Astrocyte (in vitro differentiated cells and primary cell): ENCODE measurements around the gene CD163L1. TPM values are rescaled to one million over a fixed set of nuclear protein-coding genes. Genes with fewer than 3 reads are reported as not detected.

Experiments
- DNase-seq: peaks from one replicate; pipeline ENCODE4 v3.0.0-alpha.2; 2010; ENCODE audit warnings: low read depth
- FAIRE-seq: peaks from 2 replicates; lab custom pipeline; 2011; peaks lifted over from hg19 to GRCh38; lab: Jason Lieb, UNC
- H2AFZ ChIP-seq: 2 replicates; pipeline ENCODE4 v1.6.0; 2012; ENCODE audit warnings: low read depth, low read length, inconsistent platforms
- H3K27ac ChIP-seq: 2 replicates; pipeline ENCODE4 v1.5.1; 2011; ENCODE audit warnings: low read depth, low read length, inconsistent platforms
- H3K27me3 ChIP-seq: 2 replicates; pipeline ENCODE4 v1.6.0; 2011; ENCODE audit warnings: low read length, inconsistent platforms; ENCODE audit not compliant: insufficient read depth
- H3K36me3 ChIP-seq: 2 replicates; pipeline ENCODE4 v1.5.1; 2011; ENCODE audit warnings: low read length, inconsistent platforms; ENCODE audit not compliant: insufficient read depth
- H3K4me1 ChIP-seq: 2 replicates; pipeline ENCODE4 v1.5.1; 2011; ENCODE audit warnings: low read length, inconsistent platforms; ENCODE audit not compliant: insufficient read depth
- H3K4me2 ChIP-seq: 2 replicates; pipeline ENCODE4 v1.6.0; 2012; ENCODE audit warnings: low read length, inconsistent platforms
- H3K4me3 ChIP-seq: 2 replicates; pipeline ENCODE4 v1.5.1; 2011; ENCODE audit warnings: low read depth, mild to moderate bottlenecking, low read length, inconsistent platforms; ENCODE audit not compliant: insufficient read depth
- H3K79me2 ChIP-seq: 2 replicates; pipeline ENCODE4 v1.6.0; 2012; ENCODE audit warnings: mild to moderate bottlenecking, low read length, inconsistent platforms; ENCODE audit not compliant: insufficient read depth
- H3K9ac ChIP-seq: 2 replicates; pipeline ENCODE4 v1.6.0; 2012; ENCODE audit warnings: mild to moderate bottlenecking, low read length, inconsistent platforms
- H3K9me3 ChIP-seq: 2 replicates; pipeline ENCODE4 v1.5.1; 2012; ENCODE audit warnings: low read depth, mild to moderate bottlenecking, low read length, inconsistent platforms; ENCODE audit not compliant: insufficient read depth
- H4K20me1 ChIP-seq: 2 replicates; pipeline ENCODE4 v1.6.0; 2012; ENCODE audit warnings: low read length, inconsistent platforms; ENCODE audit not compliant: insufficient read depth
- H3K27ac Mint-ChIP-seq: one replicate; pipeline ENCODE4 v1.8.0; 2021; ENCODE audit warnings: mild to moderate bottlenecking, mixed read lengths; ENCODE audit not compliant: unreplicated experiment
- H3K27me3 Mint-ChIP-seq: one replicate; pipeline ENCODE4 v1.8.0; 2021; ENCODE audit warnings: low read depth, mixed read lengths; ENCODE audit not compliant: unreplicated experiment
- H3K36me3 Mint-ChIP-seq: one replicate; pipeline ENCODE4 v1.8.0; 2021; ENCODE audit warnings: low read depth, mixed read lengths; ENCODE audit not compliant: unreplicated experiment
- H3K4me1 Mint-ChIP-seq: one replicate; pipeline ENCODE4 v1.8.0; 2021; ENCODE audit warnings: low read depth, mixed read lengths; ENCODE audit not compliant: unreplicated experiment
- H3K4me3 Mint-ChIP-seq: one replicate; pipeline ENCODE4 v1.8.0; 2021; ENCODE audit warnings: mild to moderate bottlenecking, moderate library complexity, mixed read lengths; ENCODE audit not compliant: unreplicated experiment
- H3K9me3 Mint-ChIP-seq: one replicate; pipeline ENCODE4 v1.8.0; 2021; ENCODE audit warnings: mild to moderate bottlenecking, mixed read lengths; ENCODE audit not compliant: unreplicated experiment
- EZH2 ChIP-seq: IDR thresholded peaks from 2 replicates; pipeline ENCODE4 v1.6.1; 2012; ENCODE audit warnings: mild to moderate bottlenecking, low read length, inconsistent platforms; ENCODE audit not compliant: insufficient read depth
- total RNA-seq: library from RNA; stranded (reverse); gene quantifications from 2 replicates; pipeline ENCODE4 v1.2.1, GENCODE V29; 2021
- TF ChIP-seq, protein P1 (sequence below): IDR thresholded peaks from 2 replicates; pipeline ENCODE4 v1.5.1; 2011; ENCODE audit warnings: low read depth, mild to moderate bottlenecking, inconsistent platforms, low read length, moderate library complexity; ENCODE audit not compliant: insufficient read depth

Gene CD163L1
- total RNA-seq, 1 donor from 2014 or later, result 1.3 TPM

DNA sequence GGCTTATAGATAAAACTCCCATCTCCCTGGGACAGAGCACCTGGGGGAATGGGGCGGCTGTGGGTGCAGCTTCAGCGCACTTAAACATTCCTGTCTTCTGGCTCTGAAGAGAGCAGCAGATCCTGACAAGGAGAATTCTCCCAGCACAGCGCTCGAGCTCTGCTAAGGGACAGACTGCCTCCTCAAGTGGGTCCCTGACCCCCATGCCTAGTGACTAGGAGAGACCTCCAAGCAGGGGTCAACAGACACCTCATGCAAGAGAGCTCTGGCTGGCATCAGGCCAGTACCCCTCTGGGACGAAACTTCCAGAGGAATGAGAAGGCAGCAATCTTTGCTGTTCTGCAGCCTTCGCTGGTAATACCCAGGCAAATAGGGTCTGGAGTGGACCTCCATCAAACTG lies 28.1 kb upstream of the CD163L1 start:
- Histone ChIP-seq H3K4me2 (no peak overlapping the region), H3K9ac (no peak overlapping the region)
- no peak overlapping the region for H3K4me3 Mint-ChIP-seq

GRCh38 chr12:7460375-7461259 lies 16.7 kb upstream of the CD163L1 start:
- Mint-ChIP-seq H3K27ac (no peak overlapping the region), H3K4me3 (no peak overlapping the region), H3K27me3 (no peaks in the 10 kb centered on the region), H3K4me1 (no peaks in the 10 kb centered on the region), H3K36me3 (no peaks in the 10 kb centered on the region), H3K9me3 (peaks cover 1% of the 10 kb centered on the region)
- TF ChIP-seq, protein P1, sequence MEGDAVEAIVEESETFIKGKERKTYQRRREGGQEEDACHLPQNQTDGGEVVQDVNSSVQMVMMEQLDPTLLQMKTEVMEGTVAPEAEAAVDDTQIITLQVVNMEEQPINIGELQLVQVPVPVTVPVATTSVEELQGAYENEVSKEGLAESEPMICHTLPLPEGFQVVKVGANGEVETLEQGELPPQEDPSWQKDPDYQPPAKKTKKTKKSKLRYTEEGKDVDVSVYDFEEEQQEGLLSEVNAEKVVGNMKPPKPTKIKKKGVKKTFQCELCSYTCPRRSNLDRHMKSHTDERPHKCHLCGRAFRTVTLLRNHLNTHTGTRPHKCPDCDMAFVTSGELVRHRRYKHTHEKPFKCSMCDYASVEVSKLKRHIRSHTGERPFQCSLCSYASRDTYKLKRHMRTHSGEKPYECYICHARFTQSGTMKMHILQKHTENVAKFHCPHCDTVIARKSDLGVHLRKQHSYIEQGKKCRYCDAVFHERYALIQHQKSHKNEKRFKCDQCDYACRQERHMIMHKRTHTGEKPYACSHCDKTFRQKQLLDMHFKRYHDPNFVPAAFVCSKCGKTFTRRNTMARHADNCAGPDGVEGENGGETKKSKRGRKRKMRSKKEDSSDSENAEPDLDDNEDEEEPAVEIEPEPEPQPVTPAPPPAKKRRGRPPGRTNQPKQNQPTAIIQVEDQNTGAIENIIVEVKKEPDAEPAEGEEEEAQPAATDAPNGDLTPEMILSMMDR, result peak; percentile 92
- TF ChIP-seq EZH2, result no peak
- Histone ChIP-seq H3K4me2 (no peak overlapping the region), H3K27me3 (no peaks in the 10 kb centered on the region), H3K9me3 (no peaks in the 10 kb centered on the region), H4K20me1 (no peaks in the 10 kb centered on the region), H3K79me2 (no peaks in the 10 kb centered on the region), H2AFZ (no peak overlapping the region), H3K27ac (no peak overlapping the region), H3K36me3 (no peaks in the 10 kb centered on the region), H3K4me3 (no peak overlapping the region), H3K9ac (no peak overlapping the region), H3K4me1 (no peaks in the 10 kb centered on the region)
- FAIRE-seq (no peak), DNase-seq (no peak)

More for the DNA sequence above, 28.1 kb upstream of the CD163L1 start:
- Histone ChIP-seq H3K4me3 (no peak overlapping the region), H3K9me3 (no peaks in the 10 kb centered on the region), H2AFZ (no peak overlapping the region), H3K27me3 (no peaks in the 10 kb centered on the region), H3K27ac (no peak overlapping the region), H3K4me1 (no peaks in the 10 kb centered on the region), H3K79me2 (no peaks in the 10 kb centered on the region), H4K20me1 (no peaks in the 10 kb centered on the region), H3K36me3 (no peaks in the 10 kb centered on the region)
- Mint-ChIP-seq H3K27ac (no peak overlapping the region), H3K9me3 (peaks cover 7% of the 10 kb centered on the region), H3K36me3 (peaks cover 2% of the 10 kb centered on the region), H3K27me3 (no peaks in the 10 kb centered on the region), H3K4me1 (no peaks in the 10 kb centered on the region)
- FAIRE-seq (no peak), DNase-seq (no peak)
- no peak for TF ChIP-seq EZH2
- TF ChIP-seq, protein P1, result no peak

DNA sequence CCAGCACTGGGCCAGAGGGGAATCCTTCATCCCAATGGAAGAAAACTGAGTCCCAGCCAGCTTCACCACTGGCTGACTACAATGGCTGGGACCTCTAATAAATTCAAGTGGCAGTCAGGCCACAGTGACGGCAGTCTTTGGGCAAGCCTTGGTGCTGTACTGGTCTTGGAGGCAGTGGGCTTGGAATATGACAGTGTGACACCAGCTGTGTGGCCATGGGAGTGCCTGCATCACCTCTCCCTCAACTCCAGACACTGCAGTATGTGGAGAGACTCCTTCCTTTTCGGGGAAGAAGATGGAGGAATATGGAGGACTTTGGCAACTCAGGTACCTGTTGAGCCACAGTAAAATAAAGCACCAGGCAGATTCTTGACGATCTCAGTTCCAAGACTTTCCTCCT lies 16.0 kb upstream of the CD163L1 start:
- Mint-ChIP-seq H3K4me3 (no peak overlapping the region), H3K9me3 (peaks cover 1% of the 10 kb centered on the region), H3K27me3 (no peaks in the 10 kb centered on the region), H3K36me3 (no peaks in the 10 kb centered on the region), H3K4me1 (no peaks in the 10 kb centered on the region), H3K27ac (no peak overlapping the region)
- Histone ChIP-seq H2AFZ (no peak overlapping the region), H3K36me3 (no peaks in the 10 kb centered on the region), H3K4me2 (no peak overlapping the region), H3K4me1 (no peaks in the 10 kb centered on the region), H3K79me2 (no peaks in the 10 kb centered on the region), H3K27me3 (no peaks in the 10 kb centered on the region), H3K4me3 (no peak overlapping the region), H3K27ac (no peak overlapping the region), H4K20me1 (no peaks in the 10 kb centered on the region), H3K9ac (no peak overlapping the region), H3K9me3 (no peaks in the 10 kb centered on the region)
- DNase-seq, result no peak
- TF ChIP-seq, protein P1, result no peak
- TF ChIP-seq EZH2, result no peak
- FAIRE-seq, result no peak
